Activated T-cell treated with anti-CD3 and anti-CD28 coated beads for 24 hours (primary cell): ENCODE results near the gene STKLD1.
"Not testable (repeated sequence)": the region's sequence is repeated elsewhere in the genome, so short reads cannot be mapped to it uniquely, and the experiment has no call there.

Experiments used
- DNase-seq: peaks from one replicate; pipeline ENCODE4 v3.0.0-alpha.2; 2020; ENCODE audit warnings: low read depth

The STKLD1 gene

GRCh38 chr9:133362359-133363044 is 13.7 kb upstream of the STKLD1 start:
- DNase-seq: no peak

DNA sequence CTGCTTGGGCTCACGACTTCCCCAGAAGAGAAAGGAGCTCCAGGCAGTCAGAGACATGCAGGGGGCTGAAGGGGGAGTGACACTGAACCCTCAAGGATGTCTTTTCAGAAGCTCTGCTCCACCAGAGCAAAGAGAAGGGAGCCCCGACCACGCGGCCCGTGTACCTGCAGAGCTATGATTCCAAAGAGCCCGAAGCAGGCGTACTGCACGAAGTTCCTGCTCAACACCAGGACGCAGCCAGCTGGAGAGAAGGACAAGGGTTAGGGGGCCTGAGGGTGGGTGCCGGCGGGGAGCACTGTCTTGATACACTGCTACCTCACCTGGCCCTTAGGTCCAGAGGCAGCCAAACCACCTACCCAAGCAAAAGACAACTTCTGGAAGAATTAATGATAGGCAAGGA is 9.7 kb upstream of the STKLD1 start:
- DNase-seq: no peak

- no peak for DNase-seq
Measured at GRCh38 chr9:133367221-133367620, 8.9 kb upstream of the STKLD1 start.

DNA sequence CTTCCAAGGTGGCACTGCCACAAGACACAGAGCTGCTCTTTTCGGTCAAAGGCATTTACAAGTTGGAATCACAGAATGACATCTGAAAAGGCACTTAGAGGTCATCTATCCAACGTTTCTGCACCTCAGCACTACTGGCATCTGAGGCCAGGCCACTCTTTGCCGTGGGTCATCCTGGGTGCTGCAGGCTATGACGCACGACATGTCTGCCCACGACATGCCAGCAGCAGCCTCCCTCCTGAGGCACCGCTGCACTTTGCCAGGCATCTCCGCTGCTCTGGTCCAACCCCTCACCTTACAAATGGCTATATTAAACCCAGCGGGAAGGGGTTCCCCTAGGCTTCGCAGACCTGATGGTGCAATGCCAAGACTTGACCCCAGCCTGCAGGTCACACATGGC is 8.4 kb upstream of the STKLD1 start:
- no peak for DNase-seq

- no peak for DNase-seq
Measured at GRCh38 chr9:133368249-133368881, 7.8 kb upstream of the STKLD1 start.

GRCh38 chr9:133369422-133369821 is 6.7 kb upstream of the STKLD1 start:
- DNase-seq: no peak

- no peak for DNase-seq
Measured at GRCh38 chr9:133369933-133370332, 6.2 kb upstream of the STKLD1 start.

DNA sequence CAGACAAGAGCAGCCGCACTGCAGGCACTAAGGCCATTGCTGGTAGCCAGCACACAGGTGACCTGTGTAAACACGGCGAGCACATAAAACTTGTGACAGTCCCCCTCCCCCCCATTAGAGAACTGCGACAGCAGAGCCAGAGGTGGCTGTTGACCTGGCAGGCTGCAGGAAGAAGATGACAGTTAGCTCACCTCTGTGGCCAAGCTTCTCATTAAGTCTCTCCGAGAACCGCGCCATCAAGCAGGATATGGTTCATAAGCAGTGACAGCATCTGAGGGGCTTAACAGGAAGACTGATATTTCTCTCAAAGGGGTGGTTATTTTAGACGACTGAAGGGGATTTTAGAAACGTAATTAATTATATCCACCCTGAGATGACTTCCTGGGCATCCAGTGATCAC is 5.5 kb upstream of the STKLD1 start:
- DNase-seq: no peak

DNA sequence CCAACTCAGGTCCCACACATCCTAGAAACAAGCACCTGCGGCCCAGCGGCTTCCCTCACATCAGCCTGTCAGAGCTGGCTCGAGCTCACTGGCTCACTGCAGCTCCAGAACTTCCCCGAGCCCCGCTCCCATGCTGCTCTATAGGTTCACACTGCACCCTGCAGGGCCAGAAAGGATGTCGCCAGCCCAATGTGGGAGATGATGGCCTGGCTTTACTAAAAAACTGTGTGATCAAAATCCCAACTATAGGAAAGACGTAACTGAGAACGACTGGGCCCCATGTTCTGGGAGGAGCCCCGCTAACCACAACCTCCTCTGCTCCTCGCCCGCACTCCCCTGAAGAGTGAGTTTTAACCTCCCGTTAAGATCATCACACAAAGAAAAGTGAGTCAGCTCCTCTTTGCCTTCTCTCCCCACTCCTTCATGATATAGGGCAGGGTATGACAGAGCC is 4.9 kb upstream of the STKLD1 start:
- DNase-seq: peak; percentile 70

DNA sequence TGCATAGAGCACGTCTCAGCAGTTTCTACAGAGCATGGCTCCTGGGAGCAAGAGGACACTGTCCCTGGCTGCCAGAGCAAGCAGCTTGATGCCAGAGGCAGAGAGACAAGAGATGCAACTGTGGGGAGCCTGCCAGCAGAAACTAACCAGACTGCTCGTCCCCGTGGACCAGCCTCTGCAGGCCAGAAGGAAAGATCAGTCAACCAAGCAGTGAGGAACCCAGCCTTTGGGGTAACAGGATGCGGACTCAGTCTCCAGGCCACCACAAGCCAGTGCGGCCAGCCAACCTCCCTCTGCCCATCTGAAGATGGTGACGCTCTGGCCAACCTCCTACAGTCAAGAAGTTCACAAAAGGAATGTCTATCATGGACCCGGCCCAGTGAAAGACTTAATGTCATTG is 4.0 kb upstream of the STKLD1 start:
- DNase-seq: no peak

GRCh38 chr9:133374612-133375115 is 1.5 kb upstream of the STKLD1 start:
- DNase-seq: no peak

DNA sequence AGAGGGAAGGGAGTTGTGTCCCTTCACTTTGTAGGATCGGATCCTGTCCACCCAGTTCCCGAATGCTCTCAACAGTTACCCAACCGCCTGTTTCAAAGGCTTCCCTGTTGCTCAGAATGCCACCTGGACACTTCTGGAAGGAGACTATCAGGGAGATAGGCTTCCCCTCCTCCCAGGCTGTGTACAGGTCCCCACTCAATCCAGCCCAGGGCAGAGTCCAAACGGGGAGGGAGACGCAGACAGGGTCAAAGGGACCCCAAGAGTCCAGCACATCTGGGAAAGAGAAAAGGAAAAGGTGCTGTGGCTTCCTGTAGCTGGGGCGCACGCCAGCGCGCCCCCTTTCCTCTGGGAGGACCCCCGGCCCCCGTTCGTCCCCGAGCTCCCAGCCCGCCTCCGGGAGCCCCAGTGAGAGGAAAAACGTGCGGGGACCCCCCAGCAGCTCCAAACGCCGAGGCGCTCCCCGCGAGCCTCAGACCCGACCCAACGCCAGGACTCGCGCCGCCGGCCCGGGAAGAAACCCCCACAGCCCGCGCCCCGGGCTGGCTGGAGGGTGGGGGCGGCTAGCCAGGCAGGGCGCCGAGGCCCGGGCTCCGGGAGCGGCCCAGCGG is 946 bp upstream of the STKLD1 start:
- DNase-seq: no peak

DNA sequence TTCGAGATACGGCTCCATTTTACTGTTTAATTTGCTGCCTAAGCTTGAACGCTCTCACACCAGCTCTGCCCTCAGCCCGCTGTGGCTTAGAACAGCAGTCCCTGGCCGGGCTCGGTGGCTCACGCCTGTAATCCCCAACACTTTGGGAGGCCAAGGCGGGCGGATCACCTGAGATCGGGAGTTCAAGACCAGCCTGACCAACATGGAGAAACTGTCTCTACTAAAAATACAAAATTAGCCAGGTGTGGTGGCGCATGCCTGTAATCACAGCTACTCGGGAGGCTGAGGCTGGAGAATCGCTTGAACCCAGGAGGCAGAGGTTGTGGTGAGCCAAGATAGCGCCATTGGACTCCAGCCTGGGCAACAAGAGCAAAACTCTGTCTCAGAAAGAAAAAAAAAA is 1.1 kb downstream of the STKLD1 start:
- not testable (repeated sequence) for DNase-seq

- no peak for DNase-seq
Measured at GRCh38 chr9:133377721-133378216, 1.6 kb downstream of the STKLD1 start.

- DNase-seq: no peak
Measured at GRCh38 chr9:133378408-133378962, 2.3 kb downstream of the STKLD1 start.

DNA sequence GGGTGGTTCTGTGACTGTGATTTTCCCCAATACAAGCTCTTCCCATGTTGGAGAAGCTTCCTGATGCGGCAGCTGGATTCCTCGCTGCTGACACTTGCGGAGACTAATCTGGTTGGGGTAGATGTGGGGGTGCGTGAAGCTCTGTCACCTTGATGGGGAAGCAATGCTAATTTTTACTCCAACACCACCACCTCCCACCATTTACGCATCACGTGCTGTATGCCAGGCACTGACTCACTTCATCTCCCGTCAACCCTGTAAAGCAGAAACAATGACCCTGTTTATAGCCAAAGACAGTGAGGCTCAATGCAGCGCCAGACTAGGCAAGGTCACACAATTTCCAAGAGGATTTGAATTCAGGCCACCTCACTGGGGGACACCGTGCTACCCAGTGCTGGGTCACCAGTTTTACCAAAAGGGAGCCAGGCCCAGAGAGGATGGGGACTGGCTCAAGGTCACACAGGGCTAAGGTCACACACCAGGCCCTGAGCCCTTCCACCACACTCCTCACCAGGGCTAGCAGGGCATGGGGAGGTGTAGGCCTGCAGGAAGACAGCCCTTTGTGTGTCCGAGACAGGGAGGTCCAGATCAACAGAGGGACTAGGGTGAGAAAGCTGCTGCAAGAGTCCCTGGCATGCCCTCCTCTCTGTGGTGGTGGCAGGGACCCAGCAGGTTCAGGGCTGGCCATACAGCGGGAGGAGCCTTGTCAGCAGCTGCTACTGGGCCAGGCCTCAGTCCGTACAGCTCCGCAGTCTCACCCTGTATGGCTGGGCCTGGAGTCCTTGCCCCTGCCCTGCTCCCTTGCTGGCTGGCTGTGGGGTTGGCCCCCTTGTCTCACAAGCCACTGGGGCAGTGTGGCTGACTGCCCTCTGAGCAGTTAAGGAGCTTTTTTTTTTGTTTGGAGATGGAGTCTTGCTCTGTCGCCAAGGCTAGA is 3.3 kb downstream of the STKLD1 start:
- DNase-seq: no peak

GRCh38 chr9:133380734-133381133 is 4.6 kb downstream of the STKLD1 start:
- no peak for DNase-seq

- DNase-seq: no peak
Measured at GRCh38 chr9:133382507-133383141, 6.5 kb downstream of the STKLD1 start.

GRCh38 chr9:133383438-133383837 is 7.3 kb downstream of the STKLD1 start:
- DNase-seq: no peak

DNA sequence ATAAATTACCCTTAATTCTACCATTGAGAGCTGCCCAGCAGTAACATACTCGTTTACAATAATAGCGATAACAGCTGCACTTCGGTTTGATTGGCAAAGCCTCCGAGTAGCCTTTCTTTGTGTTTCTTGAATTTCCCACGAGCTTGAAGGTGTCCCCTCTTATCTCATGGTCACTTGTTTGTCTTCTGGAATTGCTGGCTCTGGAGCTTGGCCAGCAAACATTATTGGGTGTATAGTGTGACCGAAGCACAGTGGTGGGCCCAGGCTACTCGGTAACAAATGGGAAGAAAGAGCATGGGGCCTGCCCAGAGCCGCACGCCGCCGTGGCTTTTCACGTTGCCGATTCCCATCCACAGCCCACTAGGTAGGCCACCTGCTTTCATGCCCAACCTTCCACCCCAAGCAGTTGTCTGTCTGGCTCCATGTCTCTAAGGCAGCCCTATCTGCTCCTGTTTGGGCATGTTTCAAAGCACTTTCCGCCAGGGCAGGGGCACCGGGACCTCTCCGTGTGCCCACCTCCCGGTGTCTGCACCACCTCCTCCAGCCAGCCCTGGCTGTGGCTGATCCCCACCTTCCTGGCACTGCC is 8.7 kb downstream of the STKLD1 start:
- no peak for DNase-seq

- no peak for DNase-seq
Measured at GRCh38 chr9:133385452-133385851, 9.3 kb downstream of the STKLD1 start.
